Right hindlimb (tissue), 1 donor: ENCODE results near the gene ABLIM1.

Experiments used
- DNase-seq: peaks from one replicate; pipeline ENCODE4 v3.0.0-alpha.2; 2018

The ABLIM1 gene

DNA sequence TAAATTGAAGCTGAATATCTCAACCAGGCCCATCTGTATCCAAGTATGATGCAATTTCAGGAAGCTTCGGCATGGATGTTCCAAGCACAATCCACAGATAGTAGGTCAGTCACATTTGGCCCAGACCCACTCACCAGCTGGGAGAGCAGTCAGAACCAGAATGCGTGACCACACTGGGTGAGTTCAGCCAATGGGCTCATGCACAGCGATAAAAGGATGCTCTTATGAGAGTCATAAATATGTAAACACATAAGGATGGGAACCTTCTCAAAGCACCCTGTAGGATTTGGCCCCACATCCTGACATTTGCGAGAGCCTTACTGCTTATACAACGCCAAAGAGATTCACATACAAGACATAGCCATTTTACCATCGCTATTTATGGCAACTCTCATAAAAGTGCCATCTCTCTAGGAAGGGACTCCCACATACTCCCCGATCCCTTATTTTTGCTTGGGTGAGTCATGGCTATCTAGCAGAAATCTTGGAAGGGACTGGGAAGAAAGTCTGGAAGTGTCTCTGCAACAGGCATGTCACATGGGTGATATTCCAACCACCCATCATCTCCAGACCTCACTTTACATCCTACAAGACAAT lies 256.8 kb downstream of the ABLIM1 start:
- DNase-seq, result peak; percentile 88

DNA sequence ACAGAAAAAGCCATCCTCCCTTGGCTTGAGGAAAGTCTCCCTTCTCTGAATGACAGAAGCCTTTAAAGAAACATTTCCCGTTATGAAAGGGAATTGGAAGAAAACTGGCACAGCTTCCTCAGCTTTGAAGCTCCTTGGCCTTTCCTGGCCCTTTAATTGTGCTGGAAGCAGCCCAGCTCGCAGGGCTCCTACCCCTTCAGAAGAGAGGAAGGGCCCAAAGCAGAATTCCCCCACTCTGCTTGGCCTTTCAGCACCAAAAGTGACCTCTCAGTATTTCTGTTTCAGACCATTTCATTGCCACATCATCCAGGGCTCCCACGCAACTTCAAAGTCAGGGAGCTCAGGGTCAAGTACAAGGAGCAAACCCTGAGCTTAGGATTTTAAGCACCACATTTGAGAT lies 258.0 kb downstream of the ABLIM1 start:
- no peak for DNase-seq

DNA sequence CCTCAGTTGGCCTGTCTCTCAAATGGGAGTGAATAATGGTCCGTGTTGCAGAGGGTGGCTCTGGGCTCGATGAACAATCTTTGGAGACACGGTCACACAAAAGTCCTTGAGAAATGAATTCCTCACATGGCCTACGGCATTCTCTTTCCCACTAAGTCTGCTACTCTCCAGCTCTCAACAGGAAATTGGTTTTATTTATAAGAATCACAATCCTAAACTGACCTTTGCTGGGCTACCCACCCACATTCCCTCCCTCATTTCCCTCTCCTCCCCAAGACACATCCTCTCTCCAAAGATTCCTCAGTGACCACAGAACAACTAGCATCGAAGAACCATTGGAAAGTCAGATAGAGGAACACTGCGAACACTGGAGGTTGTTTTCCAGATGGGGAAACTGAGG lies 258.5 kb downstream of the ABLIM1 start:
- no peak for DNase-seq

DNA sequence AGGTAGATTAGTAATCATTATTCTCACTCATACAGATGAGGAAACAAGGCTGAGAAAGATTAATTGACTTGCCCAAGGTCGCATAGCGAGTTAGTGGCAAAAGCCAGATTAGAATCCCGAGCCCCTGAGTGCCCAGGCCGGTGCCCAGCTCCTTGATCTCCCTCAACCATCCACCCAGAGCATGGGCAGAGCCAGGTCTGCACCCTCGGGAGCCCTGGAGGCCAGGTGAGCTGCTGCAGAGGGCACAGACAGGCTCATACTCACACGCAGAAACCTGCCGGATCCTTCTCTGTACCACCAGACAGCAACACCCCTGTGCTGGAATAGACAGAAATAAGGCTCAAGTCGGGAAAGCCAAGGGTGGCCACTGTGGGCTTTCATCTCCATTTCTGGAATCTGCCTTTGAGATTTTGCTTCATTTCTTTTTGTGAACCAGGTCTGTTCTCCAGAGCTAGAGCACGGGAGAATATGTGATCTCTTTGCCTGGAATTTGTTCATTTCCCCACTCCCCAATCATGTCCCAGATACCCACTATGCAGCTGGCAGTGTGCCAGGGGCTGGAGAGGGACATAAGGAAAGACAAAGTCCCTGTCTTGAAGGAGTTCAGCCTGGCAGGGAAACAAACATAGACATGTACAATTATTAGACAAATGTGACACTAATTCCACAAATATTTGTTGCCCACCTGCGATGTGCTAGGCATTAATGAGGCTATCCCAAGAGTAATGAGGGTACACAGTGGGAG lies 259.3 kb downstream of the ABLIM1 start:
- DNase-seq, result no peak

DNA sequence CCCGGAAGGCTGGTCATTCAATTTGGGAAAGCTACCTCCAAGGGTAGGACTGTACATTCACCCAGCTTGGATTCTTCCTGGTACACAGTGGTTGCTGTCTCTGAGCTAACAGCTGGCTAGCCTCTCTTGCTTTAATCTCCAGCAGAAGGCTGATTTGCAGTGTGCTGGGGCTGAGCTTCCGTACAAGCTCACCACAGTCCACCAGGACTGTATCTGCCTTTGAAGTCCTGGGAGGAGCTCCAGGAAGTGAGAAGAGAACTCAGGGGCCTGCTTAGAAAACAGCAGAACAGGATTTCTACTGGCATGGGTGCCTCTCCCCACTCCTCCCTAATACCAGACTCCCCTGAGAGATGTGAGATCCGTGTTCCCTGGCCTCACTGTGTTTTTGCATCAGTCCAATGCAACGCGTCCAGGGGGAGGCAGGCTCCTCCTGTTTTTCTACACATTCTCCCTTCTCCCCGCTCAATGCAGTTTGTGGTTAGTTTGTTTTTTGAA lies 260.4 kb downstream of the ABLIM1 start:
- peak; percentile 56 for DNase-seq

DNA sequence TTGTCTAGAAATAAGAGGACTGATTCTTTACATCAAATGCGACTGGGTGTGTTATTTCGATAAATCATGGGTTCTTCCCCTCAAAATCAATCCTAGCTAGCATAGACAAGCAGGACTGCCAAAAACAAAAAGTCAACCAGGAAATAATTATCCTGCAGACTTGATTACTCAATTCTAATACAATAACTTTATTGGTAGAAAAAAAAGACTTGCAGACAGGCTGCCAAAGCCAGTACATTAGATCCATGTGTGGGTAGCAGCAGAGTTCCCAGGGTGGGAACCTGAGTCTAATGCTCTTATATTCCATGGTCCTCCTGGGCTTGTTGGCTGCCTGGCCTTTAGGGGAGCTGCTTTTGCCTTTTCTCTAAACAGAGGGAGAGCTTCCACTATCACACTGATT lies 261.6 kb downstream of the ABLIM1 start:
- DNase-seq, result no peak

DNA sequence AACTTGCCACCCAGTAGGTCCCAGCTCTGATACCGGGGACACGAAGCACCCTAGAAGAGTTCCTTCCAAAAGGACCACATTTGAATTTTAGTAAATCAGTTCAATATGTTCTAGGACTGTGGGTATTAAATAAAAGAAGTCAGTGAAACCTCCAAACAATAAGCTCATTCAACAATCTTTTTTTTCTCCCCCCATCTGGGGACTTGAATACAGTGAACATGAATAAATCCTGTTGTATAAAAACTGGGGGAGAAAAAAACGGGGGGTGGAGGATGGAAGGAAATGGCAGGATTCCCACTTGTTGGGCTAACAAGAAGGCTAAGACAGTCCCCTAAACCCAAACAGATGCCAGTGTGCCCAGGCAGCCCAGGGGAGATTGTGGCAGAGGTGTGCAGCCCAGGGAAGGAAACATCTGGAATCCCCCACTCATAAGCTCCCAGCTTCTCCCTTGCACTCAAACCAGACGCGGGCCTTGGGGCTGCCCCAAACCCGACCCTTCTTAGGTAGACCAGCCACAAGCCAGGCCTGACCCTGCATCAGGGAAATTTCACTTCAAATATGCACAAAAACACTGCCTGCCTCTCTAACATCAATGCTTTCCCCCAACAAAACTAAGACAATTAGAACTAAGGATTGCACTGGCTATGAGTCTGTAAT lies 262.6 kb downstream of the ABLIM1 start:
- DNase-seq, result no peak

DNA sequence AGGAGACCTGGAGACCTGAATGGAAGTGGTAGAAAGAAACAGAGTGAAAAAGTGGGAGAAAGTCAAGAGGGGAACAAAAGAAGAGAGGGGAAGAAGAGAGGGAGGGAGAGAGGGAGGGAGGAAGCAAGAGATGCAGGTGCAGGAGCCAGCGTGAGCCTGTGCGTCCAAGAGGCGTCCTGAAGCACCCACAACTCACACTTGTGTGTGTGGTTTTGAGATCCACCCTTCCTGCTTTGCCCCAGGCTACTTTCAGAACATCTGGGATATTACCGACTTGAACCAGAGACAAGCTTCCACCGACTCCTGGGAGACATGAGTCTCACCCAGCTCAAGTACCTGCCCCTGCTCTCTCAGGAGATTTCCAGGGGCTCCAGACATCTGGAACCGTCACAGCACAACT lies 263.5 kb downstream of the ABLIM1 start:
- no peak for DNase-seq

DNA sequence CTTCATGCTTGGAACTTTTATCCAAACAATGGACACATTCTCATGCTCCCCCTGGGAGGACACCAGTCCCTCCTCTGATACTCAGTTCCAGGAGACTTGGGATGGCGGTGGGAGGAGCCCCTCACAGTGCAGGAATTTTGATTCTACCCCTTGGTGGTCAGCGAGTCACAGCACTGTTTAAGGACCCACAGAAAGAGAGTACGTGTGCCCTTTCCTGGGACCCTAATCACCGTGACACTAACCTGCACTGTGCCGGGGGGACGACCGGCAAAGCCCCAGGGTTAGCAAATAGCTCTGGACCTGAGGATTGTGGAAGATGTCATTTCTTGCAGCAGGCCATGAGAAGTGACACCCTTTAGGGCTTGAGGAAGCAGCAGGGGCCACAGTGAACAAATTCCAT lies 264.2 kb downstream of the ABLIM1 start:
- no peak for DNase-seq

DNA sequence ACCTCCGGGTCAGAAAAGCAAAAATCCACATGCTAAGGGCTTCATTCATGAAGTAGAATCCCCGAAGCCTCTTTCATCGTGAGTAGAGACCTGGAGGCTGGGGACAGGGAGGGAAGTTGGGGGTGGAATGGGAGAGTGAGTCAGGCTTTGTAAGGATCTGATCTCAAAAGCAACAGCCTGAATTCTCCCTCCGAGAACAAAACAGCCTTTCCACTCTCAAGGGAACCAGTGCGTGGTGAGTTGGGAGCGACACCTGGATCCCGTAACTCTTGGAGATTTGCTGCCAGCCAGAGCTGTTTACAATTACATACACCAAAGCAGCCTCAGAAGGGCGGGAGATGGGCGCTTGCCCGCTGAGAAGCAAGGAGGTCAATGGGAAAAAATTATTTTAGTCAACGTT lies 264.6 kb downstream of the ABLIM1 start:
- DNase-seq, result no peak

DNA sequence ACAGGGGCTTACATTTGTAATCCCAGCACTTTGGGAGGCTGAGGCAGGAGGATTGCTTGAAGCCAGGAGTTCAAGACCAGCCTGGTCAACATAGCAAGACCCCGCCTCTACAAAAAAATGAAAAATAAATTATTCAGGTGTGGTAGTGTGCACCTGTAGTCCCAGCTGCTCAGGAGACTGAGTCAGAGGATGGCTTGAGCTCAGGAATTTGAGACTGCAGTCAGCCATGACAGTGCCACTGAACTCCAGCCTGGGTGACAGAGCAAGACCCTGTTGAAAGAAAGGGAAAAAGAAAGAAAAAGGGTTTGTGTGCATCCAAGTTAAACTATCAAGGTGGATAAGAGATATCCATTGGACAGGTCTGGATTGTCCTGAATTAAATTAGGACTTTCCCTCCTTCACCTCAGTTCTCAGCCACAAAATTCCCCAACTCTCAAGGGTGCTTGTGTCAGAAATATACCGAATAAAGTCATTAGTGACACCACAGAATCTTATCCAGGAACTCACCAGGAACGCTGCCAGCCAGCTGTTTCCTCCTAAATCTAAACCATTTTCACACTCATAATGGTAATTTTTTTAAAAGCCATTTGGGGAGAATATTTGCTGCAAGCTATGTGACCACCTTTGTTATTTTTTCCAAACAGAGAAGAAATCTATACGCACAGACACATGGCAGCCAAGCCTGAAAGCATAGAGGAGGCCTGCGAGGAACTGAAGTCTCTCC lies 265.8 kb downstream of the ABLIM1 start:
- peak; percentile 60 for DNase-seq

DNA sequence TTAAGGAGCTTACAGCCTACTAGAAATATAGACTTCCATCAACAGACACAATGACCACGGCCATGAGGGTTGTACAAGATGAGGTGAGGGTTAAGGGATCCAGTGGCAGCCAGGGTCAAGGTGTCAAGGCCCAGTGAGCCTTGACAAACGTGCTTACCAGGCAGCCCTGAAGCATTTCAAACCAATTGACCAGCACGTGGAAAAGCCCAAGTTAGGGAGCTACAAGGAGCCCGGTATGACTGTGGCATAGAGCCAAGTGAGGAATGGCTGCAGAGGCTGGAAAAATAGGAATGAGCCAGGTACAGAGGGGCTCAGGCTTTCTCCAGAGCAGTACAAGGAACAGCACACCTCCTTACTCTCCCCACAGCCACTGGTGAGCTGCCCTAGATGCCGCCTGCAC lies 266.5 kb downstream of the ABLIM1 start:
- DNase-seq, result no peak

DNA sequence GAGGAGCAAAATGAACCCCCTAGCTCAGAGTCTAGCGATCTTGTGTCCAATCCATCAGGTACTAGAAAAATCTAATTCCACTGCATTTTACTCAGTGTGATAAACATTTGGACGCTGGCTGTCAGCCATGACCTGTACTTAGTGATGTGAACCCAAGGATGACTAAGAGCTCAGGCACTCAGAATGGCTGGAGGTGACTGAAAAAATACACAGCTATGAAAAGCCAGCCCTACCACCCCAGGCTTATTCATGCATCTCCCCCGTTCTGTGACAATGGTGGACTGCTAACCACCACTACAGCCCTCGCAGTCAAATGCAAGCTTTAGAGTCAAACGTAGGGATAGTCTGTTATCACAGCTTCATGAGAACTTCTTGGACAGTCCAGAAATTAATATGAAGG lies 268.6 kb downstream of the ABLIM1 start:
- no peak for DNase-seq

DNA sequence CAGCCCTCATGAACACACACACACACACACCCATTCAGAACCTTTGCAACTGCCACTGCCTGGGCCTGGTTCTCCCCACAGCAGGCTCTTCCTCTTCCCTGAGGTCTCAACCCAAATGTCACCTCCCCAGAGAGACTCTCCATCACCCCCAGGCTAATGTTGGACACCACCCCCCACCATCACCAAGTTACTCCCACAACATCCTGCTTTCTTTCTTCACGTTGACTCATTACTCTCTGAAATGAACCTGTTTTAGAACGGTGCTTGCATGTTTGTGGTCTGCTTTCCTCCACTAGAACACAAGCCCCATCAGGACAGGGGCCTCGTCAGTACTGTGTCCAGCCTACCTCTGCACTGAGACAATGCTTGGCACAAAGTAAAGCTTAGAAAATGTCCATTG lies 269.8 kb downstream of the ABLIM1 start:
- DNase-seq, result no peak

DNA sequence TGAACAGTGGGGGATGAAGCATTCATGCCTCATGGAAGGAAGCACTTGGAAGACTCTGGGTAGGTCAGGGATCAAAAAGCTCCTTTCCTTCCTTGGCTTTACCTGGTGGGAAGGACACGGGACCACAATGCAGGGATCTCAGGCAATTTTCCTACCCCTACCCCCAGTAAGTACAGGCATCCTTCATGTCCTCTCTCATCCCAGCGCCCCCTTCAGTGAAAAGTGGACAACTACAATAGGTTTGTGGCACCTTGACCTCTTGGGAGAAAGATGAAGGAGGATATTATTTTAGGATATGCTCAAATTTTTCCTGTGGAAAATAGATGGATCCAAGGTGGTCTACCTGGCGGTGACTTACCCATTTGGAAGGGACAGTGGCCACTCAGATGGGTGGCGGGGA lies 270.3 kb downstream of the ABLIM1 start:
- DNase-seq, result no peak

DNA sequence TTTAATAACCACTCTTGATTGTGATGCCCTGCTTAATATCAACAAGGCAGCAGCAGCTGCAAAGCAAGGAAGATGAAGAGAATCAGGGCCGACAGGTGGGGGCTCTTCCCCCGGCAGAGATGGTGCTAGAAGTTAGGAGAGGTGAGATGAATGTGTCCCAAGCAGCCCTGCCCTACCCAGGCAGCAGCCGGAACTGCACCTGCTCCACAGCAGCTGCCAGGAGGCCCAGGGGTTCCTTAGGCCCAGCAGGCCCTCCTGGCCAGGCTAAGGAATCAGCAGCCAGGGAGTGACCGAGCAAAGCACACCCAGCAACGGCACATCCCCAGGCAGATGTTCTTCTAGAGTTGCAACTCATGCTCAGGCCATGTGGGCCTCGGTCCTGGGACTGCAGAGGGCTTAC lies 271.6 kb downstream of the ABLIM1 start:
- DNase-seq, result no peak

DNA sequence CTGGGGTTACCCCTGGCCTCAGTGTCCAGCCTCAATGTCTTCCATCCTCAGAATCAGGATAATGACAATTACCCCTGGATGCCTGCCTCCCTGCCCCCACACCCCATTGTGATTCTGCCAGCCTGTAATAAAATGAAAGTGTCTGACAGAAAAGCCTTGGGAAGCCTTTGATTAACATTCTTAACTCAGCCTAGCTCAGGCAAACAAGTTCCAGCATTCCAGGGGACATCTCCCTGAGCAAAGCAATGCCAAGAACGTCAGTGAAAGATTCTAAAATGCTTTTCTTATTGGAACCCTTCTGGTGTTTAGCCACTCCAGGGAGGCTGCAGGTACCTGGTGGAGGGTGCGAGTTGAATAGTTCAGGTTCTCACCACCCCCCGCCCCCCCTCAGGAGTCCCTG lies 272.5 kb downstream of the ABLIM1 start:
- DNase-seq, result no peak

DNA sequence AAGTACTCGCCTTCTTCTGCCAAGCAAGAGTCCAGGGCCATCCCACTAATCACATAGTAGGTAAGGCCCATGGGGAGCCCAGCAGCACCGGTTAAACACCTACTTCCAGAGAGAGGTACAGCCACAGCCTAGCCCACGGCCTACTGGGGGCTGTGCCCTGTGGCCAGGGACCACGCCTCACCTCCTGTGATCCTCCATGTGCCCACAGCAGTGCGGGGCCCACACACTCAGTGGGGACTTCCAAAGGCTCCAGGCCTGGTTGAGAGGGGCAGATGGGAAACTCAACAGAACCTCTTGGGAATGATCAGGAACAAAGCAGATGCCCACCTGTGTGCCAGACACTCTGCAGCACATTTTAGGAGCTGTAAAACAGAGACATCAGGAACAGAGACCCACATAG lies 273.5 kb downstream of the ABLIM1 start:
- no peak for DNase-seq

DNA sequence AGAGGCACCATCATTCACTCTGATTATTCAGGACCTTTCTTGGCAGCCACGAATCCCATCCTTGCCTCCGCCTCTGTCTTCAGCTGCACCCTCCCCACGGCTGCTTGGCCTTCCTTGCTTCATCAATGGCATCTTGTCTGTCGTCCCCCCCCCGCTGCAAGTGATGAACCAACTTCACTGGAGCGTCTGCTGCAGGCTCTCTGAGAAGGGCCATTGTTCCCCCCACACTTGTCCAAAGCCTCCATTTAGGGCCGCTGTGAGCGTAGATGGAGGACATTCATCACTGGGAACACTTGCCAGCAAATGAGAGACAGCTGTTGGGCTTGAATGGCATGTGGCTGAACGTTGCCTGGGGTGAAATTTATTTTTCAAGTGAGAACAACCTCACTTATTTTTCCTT lies 273.9 kb downstream of the ABLIM1 start:
- DNase-seq, result peak; percentile 60
